Osteocyte (in vitro differentiated cells): ENCODE results near the gene MCL1. TPM values are rescaled to one million over a fixed set of nuclear protein-coding genes. Genes with fewer than 3 reads are reported as not detected.

Source experiments
- DNase-seq: peaks from one replicate; pipeline ENCODE4 v3.0.0; 2021; ENCODE audit warnings: mixed read lengths; ENCODE audit not compliant: unreplicated experiment; ENCODE audit errors: extremely low spot score
- H3K27ac Mint-ChIP-seq: one replicate; pipeline ENCODE4 v1.8.0; 2021; ENCODE audit warnings: mild to moderate bottlenecking, mixed read lengths; ENCODE audit not compliant: unreplicated experiment
- H3K27me3 Mint-ChIP-seq: one replicate; pipeline ENCODE4 v1.8.0; 2021; ENCODE audit warnings: mixed read lengths; ENCODE audit not compliant: unreplicated experiment
- H3K36me3 Mint-ChIP-seq: one replicate; pipeline ENCODE4 v1.8.0; 2021; ENCODE audit warnings: mixed read lengths; ENCODE audit not compliant: unreplicated experiment
- H3K4me1 Mint-ChIP-seq: one replicate; pipeline ENCODE4 v1.8.0; 2021; ENCODE audit warnings: mixed read lengths; ENCODE audit not compliant: unreplicated experiment
- H3K4me3 Mint-ChIP-seq: one replicate; pipeline ENCODE4 v1.8.0; 2021; ENCODE audit warnings: mild to moderate bottlenecking, moderate library complexity, mixed read lengths; ENCODE audit not compliant: unreplicated experiment
- H3K9me3 Mint-ChIP-seq: one replicate; pipeline ENCODE4 v1.8.0; 2021; ENCODE audit warnings: mixed read lengths; ENCODE audit not compliant: unreplicated experiment
- total RNA-seq: library from RNA; stranded (reverse); gene quantifications from 2 replicates; pipeline ENCODE4 v1.2.1, GENCODE V29; 2021
- TF ChIP-seq, protein P1 (sequence below): fragments of 200-600 bp; sonication (generic); IDR thresholded peaks from 2 replicates; pipeline ENCODE4 v1.5.0; 2021; ENCODE audit warnings: antibody characterized with exemption, mild to moderate bottlenecking, moderate library complexity

Gene MCL1
- total RNA-seq, 1 donor from 2014 or later, result 296 TPM

- Mint-ChIP-seq H3K9me3 (no peaks in the 10 kb centered on the region), H3K27me3 (no peaks in the 10 kb centered on the region), H3K27ac (no peak overlapping the region), H3K4me3 (no peak overlapping the region), H3K4me1 (peaks cover 27% of the 10 kb centered on the region), H3K36me3 (peaks cover 2% of the 10 kb centered on the region)
- DNase-seq, result peak; percentile 76
- TF ChIP-seq, protein P1, sequence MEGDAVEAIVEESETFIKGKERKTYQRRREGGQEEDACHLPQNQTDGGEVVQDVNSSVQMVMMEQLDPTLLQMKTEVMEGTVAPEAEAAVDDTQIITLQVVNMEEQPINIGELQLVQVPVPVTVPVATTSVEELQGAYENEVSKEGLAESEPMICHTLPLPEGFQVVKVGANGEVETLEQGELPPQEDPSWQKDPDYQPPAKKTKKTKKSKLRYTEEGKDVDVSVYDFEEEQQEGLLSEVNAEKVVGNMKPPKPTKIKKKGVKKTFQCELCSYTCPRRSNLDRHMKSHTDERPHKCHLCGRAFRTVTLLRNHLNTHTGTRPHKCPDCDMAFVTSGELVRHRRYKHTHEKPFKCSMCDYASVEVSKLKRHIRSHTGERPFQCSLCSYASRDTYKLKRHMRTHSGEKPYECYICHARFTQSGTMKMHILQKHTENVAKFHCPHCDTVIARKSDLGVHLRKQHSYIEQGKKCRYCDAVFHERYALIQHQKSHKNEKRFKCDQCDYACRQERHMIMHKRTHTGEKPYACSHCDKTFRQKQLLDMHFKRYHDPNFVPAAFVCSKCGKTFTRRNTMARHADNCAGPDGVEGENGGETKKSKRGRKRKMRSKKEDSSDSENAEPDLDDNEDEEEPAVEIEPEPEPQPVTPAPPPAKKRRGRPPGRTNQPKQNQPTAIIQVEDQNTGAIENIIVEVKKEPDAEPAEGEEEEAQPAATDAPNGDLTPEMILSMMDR, result no peak
Observed at GRCh38 chr1:150553392-150554085, 25.9 kb downstream of the MCL1 start.

- Mint-ChIP-seq H3K27ac (peak overlapping the region; percentile 67), H3K4me3 (no peak overlapping the region), H3K4me1 (peaks cover 29% of the 10 kb centered on the region), H3K27me3 (no peaks in the 10 kb centered on the region), H3K9me3 (no peaks in the 10 kb centered on the region), H3K36me3 (peaks cover 2% of the 10 kb centered on the region)
- TF ChIP-seq, protein P1, result no peak
- no peak for DNase-seq
Observed at GRCh38 chr1:150552911-150553289, 26.5 kb downstream of the MCL1 start.

DNA sequence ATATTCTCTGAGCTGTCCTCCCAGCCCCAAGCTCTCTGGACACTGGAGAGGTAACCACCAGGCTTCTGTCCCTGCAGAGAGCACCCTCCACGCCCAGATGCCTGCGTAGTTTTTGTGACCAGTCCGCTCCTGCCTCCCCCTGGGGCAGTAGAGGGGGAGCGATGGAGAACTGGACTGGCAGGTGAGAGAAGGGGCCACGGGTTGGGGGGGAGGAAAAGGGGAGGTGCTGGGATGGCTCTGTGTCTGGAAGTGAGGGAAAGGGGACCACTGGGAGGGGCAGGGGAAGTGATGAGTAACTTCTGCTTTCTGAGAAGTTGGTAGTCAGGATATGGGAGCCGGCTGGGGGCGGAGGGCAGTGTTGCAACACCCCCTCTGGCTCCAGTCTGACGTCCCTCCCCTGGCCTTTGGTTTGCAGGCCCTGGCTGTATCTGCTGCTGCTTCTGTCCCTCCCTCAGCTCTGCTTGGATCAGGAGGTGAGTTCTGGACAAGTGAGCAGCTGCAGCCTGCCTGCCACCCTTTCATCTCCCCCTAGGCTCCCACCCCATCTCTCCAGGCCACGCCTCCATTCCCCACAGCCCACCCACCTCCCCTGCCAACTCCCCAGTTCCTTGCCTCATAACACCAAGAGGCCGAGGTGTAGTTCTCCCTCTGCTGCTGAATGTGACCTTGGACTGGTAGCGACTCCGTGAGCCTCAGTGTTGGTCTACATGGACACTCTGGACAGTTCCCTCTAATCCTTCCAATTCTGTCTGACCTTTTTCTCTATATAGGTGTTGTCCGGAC lies 27.1 kb downstream of the MCL1 start:
- Mint-ChIP-seq H3K9me3 (no peaks in the 10 kb centered on the region), H3K4me1 (peaks cover 29% of the 10 kb centered on the region), H3K4me3 (no peak overlapping the region), H3K27me3 (no peaks in the 10 kb centered on the region), H3K36me3 (peaks cover 2% of the 10 kb centered on the region), H3K27ac (peak overlapping the region; percentile 67)
- TF ChIP-seq, protein P1, result no peak
- DNase-seq, result no peak

- peaks cover 2% of the 10 kb centered on the region for H3K36me3 Mint-ChIP-seq
- TF ChIP-seq, protein P1, result no peak
- H3K4me1 Mint-ChIP-seq, result peaks cover 29% of the 10 kb centered on the region
- H3K9me3 Mint-ChIP-seq, result no peaks in the 10 kb centered on the region
- H3K4me3 Mint-ChIP-seq, result no peak overlapping the region
- no peak overlapping the region for H3K27ac Mint-ChIP-seq
- no peaks in the 10 kb centered on the region for H3K27me3 Mint-ChIP-seq
- no peak for DNase-seq
Observed at GRCh38 chr1:150551784-150552127, 27.7 kb downstream of the MCL1 start.

DNA sequence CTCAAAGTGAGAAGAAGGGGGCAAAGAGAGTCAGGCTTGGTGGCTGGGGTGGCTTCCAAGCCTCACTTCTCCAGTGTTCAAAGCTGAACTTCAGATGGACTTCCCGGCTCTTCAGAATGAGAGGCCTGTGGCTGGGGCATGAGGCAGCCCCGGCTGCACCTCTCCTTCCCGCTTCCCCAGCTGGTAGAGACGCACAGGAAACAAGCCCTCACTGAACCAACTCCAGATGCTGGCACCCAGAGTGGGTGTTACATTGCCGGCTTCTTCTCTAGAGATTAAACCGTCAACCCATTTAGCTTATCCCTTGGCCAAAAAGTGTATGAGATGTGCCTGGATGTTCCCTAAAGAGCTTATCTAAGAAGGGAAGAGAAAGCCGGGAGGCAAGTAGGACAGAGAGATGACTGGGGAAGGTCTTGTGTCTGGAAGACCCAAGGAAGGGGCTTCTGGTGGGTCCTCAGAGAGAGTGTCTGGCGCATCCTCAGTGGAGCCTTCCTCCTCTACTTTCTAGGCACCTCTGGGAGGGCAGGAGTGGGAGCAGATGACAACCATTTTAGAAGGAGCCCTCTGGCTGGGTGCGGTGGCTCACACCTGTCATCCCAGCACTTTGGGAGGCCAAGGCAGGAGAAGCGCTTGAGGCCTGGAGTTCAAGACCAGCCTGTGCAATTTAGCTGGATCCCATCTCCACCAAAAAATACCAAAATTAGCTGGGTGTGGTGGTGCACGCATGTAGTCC lies 28.2 kb downstream of the MCL1 start:
- Mint-ChIP-seq H3K9me3 (no peaks in the 10 kb centered on the region), H3K27me3 (no peaks in the 10 kb centered on the region), H3K27ac (peak overlapping the region; percentile 50), H3K36me3 (peaks cover 2% of the 10 kb centered on the region), H3K4me3 (no peak overlapping the region), H3K4me1 (peaks cover 29% of the 10 kb centered on the region)
- TF ChIP-seq, protein P1, result no peak
- DNase-seq, result no peak
